Upper lobe of right lung (tissue), 1 donor: ENCODE data around the gene KLHL22. TPM values are rescaled to one million over a fixed set of nuclear protein-coding genes. Genes with fewer than 3 reads are reported as not detected.
"Not testable (repeated sequence)": the region's sequence is repeated elsewhere in the genome, so short reads cannot be mapped to it uniquely, and the experiment has no call there.

Experiments
- ATAC-seq: fragments of 200-7000 bp; cut with Tn5 transposase; one replicate; pipeline ENCODE4 v1.9.1; 2020; ENCODE audit warnings: mild to moderate bottlenecking, moderate library complexity
- DNase-seq: peaks from one replicate; pipeline ENCODE4 v3.0.0-alpha.2; 2020
- H3K27ac ChIP-seq: fragments of 200-600 bp; one replicate; pipeline ENCODE4 v1.8.0; 2022
- H3K27me3 ChIP-seq: fragments of 200-600 bp; one replicate; pipeline ENCODE4 v1.8.0; 2022; ENCODE audit warnings: mild to moderate bottlenecking
- H3K36me3 ChIP-seq: fragments of 200-600 bp; one replicate; pipeline ENCODE4 v1.8.0; 2022
- H3K4me1 ChIP-seq: fragments of 200-600 bp; one replicate; pipeline ENCODE4 v1.8.0; 2022
- H3K4me3 ChIP-seq: fragments of 200-600 bp; one replicate; pipeline ENCODE4 v1.8.0; 2022; ENCODE audit warnings: mild to moderate bottlenecking
- H3K9me3 ChIP-seq: fragments of 200-600 bp; one replicate; pipeline ENCODE4 v1.8.0; 2022
- intact Hi-C: fragments of 100-400 bp; cut with DNase I; formaldehyde crosslinking; loops from one replicate; pipeline ENCODE4 v1.11.0; 2022
- total RNA-seq: library from RNA; stranded (reverse); fragmentation: NEBNext Ultra II Directional; extraction: Animal tissue kit (Norgen Biotek cat#: 25700); gene quantifications from one replicate; pipeline ENCODE4 v1.2.1, GENCODE V29; 2021
- TF ChIP-seq, protein P1 (sequence below): fragments of 200-600 bp; IDR thresholded peaks from one replicate; pipeline ENCODE4 v1.8.0; 2022; ENCODE audit warnings: antibody characterized with exemption
- donor health status: DM: no; HTN: yes; CAD: no; lungs with severe emphysema.

KLHL22 gene
- total RNA-seq, 1 donor from 2014 or later = 23.3 TPM

DNA sequence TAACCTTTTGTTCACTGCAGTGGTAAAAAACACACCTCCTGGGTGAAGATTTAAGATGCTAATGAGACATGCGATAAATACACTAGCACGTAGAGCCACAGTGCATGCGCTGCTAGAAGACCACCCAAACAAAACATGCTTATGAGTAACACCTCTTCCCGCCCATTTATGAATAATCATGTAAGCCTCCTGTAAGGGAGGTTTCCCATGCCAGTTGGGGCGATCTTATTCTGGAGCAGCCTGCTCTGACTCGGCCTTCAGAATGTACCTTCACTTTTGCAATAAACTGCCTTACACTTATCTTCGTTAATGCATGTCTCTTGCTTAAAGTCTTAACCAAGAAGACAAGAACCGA, 39.9 kb downstream of the KLHL22 start:
- Histone ChIP-seq H3K27me3 (no peaks in the 10 kb centered on the region), H3K36me3 (peaks cover 30% of the 10 kb centered on the region), H3K4me3 (no peak overlapping the region), H3K27ac (no peak overlapping the region), H3K9me3 (no peaks in the 10 kb centered on the region), H3K4me1 (peaks cover 6% of the 10 kb centered on the region)
- intact Hi-C loops = loop anchor here (5.0 kb wide), 1 partner anchor 38 kb away; no protein-coding TSS in a partner anchor
- TF ChIP-seq, protein P1, sequence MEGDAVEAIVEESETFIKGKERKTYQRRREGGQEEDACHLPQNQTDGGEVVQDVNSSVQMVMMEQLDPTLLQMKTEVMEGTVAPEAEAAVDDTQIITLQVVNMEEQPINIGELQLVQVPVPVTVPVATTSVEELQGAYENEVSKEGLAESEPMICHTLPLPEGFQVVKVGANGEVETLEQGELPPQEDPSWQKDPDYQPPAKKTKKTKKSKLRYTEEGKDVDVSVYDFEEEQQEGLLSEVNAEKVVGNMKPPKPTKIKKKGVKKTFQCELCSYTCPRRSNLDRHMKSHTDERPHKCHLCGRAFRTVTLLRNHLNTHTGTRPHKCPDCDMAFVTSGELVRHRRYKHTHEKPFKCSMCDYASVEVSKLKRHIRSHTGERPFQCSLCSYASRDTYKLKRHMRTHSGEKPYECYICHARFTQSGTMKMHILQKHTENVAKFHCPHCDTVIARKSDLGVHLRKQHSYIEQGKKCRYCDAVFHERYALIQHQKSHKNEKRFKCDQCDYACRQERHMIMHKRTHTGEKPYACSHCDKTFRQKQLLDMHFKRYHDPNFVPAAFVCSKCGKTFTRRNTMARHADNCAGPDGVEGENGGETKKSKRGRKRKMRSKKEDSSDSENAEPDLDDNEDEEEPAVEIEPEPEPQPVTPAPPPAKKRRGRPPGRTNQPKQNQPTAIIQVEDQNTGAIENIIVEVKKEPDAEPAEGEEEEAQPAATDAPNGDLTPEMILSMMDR = no peak
- ATAC-seq = no peak
- DNase-seq = no peak

DNA sequence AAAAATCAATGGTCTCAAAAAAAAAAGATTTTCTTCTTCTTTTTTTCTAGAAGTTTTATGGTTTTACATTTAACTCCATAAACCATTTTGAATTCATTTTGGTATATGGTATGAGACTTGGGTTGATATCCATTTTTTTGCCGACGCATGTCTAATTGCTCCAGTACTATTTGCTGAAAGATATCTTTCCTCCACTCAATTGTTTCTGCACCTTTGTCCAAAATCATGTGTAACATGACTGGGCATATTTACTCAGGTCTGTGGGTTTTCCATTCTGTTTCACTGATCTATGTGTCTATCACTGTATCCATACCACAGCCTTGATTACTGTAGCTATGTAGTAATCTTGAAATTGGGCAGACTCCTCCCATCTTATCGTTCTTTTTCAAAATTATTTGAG, 42.4 kb downstream of the KLHL22 start:
- DNase-seq (no peak), ATAC-seq (no peak)
- Histone ChIP-seq H3K4me1 (peaks cover 6% of the 10 kb centered on the region), H3K9me3 (no peaks in the 10 kb centered on the region), H3K27ac (no peak overlapping the region), H3K4me3 (no peak overlapping the region), H3K27me3 (no peaks in the 10 kb centered on the region), H3K36me3 (peaks cover 24% of the 10 kb centered on the region)
- TF ChIP-seq, protein P1 = no peak
- intact Hi-C loops = no loop called here

DNA sequence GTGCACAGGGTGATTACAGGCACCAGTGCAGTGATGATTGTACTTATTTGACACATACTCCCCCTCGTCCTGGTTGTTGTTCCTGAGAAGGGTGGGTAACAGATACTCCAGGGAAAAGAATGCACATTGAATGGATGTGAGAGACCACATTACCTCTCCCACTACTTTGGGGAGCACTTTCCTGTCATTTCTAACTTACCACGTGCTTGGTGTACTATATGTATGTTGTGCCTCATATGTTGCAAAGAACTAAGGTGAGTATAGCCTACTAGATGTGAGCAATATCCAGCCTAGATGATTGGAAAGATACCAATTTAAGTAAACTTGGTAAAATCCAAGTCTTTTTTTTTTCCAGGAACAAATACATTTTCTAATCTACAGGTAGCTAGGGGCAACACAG, 43.7 kb downstream of the KLHL22 start:
- Histone ChIP-seq H3K27me3 (no peaks in the 10 kb centered on the region), H3K27ac (no peak overlapping the region), H3K9me3 (no peaks in the 10 kb centered on the region), H3K4me3 (no peak overlapping the region), H3K36me3 (peaks cover 15% of the 10 kb centered on the region), H3K4me1 (peaks cover 6% of the 10 kb centered on the region)
- intact Hi-C loops = no loop called here
- DNase-seq (no peak), ATAC-seq (no peak)
- TF ChIP-seq, protein P1 = no peak

DNA sequence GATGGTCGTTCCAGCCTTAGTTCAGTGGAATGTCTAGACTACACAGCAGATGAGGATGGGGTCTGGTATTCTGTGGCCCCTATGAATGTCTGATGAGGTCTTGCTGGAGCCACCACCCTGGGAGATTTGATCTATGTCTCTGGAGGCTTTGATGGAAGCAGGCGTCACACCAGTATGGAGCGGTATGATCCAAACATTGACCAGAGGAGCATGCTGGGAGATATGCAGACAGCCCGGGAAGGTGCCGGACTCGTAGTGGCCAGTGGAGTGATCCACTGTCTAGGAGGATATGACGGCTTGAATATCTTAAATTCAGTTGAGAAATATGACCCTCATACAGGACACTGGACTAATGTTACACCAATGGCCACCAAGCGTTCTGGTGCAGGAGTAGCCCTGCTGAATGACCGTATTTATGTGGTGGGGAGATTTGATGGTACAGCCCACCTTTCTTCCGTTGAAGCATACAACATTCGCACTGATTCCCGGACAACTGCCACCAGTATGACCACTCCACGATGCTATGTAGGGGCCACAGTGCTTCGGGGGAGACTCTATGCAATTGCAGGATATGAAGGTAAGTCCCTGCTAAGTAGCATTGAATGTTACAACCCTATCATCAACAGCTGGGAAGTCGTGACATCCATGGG, 44.3 kb downstream of the KLHL22 start:
- H3K4me1 ChIP-seq, ATAC-seq, H3K27ac ChIP-seq, H3K27me3 ChIP-seq, H3K4me3 ChIP-seq, H3K9me3 ChIP-seq, DNase-seq, intact Hi-C loops: not testable (repeated sequence)
- peaks cover 11% of the 10 kb centered on the region for H3K36me3 ChIP-seq

DNA sequence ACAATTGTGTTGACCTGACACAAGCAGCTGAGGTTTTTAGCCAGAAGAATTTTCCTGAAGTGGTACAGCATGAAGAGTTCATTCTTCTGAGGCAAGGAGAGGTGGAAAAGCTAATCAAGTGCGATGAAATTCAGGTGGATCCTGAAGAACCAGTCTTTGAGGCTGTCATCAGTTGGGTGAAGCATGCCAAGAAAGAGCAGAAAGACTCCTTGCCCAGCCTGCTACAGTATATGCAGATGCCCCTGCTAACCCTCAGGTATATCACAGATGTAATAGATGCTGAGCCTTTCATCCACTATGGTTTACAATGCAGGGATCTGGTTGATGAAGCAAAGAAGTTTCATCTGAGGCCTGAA, 45.1 kb downstream of the KLHL22 start:
- TF ChIP-seq, protein P1 = no peak
- H3K4me3 ChIP-seq = no peak overlapping the region
- no peaks in the 10 kb centered on the region for H3K9me3 ChIP-seq
- no peaks in the 10 kb centered on the region for H3K27me3 ChIP-seq
- H3K4me1 ChIP-seq = no peaks in the 10 kb centered on the region
- no peak overlapping the region for H3K27ac ChIP-seq
- no peak for ATAC-seq
- DNase-seq = no peak
- H3K36me3 ChIP-seq = peaks cover 18% of the 10 kb centered on the region
- intact Hi-C loops = no loop called here

DNA sequence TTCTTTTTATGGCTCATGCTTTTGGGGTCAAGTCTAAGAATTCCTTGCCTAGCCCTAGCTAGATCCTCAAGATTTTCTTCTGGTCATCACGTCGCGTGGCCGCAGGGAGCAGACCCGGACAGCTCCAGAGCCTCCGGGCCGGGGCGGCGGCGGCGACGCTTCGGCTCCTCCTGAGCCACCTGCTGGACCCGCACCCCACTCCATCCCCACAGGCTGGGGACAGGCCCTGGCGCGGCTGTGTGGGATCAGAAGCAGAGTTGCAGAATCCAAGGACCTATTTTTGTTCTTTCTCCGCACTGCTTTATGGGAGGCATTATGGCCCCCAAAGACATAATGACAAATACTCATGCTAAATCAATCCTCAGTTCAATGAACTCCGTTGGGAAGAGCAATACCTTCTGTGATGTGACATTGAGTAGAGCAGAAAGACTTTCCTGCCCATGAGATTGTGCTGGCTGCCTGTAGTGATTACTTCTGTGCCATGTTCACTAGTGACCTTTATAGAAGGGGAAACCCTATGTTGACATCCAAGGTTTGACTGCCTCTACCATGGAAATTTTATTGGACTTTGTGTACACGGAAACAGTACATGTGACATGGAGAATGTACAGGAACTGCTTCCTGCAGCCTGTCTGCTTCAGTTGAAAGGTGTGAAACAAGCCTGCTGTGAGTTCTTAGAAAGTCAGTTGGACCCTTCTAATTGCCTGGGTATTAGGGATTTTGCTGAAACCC, 45.6 kb downstream of the KLHL22 start:
- H3K4me3 ChIP-seq = no peak overlapping the region
- TF ChIP-seq, protein P1 = no peak
- H3K9me3 ChIP-seq = no peaks in the 10 kb centered on the region
- no peaks in the 10 kb centered on the region for H3K27me3 ChIP-seq
- no peak for DNase-seq
- intact Hi-C loops = no loop called here
- no peak overlapping the region for H3K27ac ChIP-seq
- no peak for ATAC-seq
- H3K4me1 ChIP-seq = no peaks in the 10 kb centered on the region
- peaks cover 22% of the 10 kb centered on the region for H3K36me3 ChIP-seq
